ENCODE results near the gene FBXL14. TPM values are rescaled to one million over a fixed set of nuclear protein-coding genes. Genes with fewer than 3 reads are reported as not detected.

The FBXL14 gene
- polyA plus RNA-seq, 2 of the 4 experiments (the other 2 are of a cell fraction) = 6.7 to 7.1 TPM

DNA sequence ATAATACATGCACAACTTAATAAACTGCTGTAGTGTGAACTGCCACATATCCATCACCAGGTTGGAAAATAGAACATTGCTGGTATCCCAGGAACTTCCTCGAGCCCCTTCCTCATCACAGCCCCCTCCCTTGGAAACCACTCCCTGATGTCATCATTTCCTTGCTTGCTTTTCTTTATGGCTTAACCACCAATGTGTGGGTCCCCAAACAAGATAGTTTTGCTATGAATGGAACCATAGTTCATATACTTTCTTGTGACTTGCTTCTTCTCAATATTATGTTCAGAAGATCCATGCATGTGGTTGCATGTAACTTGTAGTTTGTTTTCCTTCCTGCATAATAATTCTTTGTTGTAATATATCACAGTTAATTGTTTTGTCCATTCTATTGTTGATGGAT lies 25.7 kb upstream of the FBXL14 start:
- ATAC-seq = no peak

More for the DNA sequence above, 25.7 kb upstream of the FBXL14 start:
- H3K4me3 ChIP-seq = no peak overlapping the region
- FAIRE-seq = no peak
- no peak overlapping the region for H3K27ac ChIP-seq
- 0 out of 3 replicates have a peak, but pooled peaks cover 6% of the 10 kb centered on the region for H3K4me1 ChIP-seq
- ChIA-PET CTCF (interaction anchor here (1.5 kb wide), 1 partner anchor 10 kb away, joined by 6 read pairs; the partner anchor contains the start of gene WNT5B), POLR2A (no interaction called here)
- DNase-seq (ENCODE audit: low read depth in 1 of 2, low spot score in 1 of 2) = no peak
- H3K9me3 ChIP-seq = no peaks in the 10 kb centered on the region
- H3K4me2 ChIP-seq = no peak overlapping the region
- no peak for TF ChIP-seq JUN (IDR thresholded peaks at IDR 0.05)
- no peak for TF ChIP-seq NFE2L2 (conservative IDR thresholded peaks at IDR 0.05; ENCODE audit: low read length)
- TF ChIP-seq EHMT2 (IDR thresholded peaks at IDR 0.05; ENCODE audit: low read depth) = no peak
- TF ChIP-seq, protein P1, sequence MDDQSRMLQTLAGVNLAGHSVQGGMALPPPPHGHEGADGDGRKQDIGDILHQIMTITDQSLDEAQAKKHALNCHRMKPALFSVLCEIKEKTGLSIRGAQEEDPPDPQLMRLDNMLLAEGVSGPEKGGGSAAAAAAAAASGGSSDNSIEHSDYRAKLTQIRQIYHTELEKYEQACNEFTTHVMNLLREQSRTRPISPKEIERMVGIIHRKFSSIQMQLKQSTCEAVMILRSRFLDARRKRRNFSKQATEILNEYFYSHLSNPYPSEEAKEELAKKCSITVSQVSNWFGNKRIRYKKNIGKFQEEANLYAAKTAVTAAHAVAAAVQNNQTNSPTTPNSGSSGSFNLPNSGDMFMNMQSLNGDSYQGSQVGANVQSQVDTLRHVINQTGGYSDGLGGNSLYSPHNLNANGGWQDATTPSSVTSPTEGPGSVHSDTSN (IDR thresholded peaks at IDR 0.05) = no peak
- TF ChIP-seq MAZ (IDR thresholded peaks at IDR 0.05; ENCODE audit: borderline replicate concordance, low read depth, low read length) = no peak
- no peak for TF ChIP-seq REST (IDR thresholded peaks at IDR 0.05)
- TF ChIP-seq ZSCAN20 (CRISPR knock-in tag; IDR thresholded peaks at IDR 0.05) = no peak
- no peak for TF ChIP-seq BCL3 (IDR thresholded peaks at IDR 0.05)
- no peak for TF ChIP-seq NPAS2 (CRISPR knock-in tag; IDR thresholded peaks at IDR 0.05; ENCODE audit: borderline replicate concordance)
- no peak for TF ChIP-seq HOXB5 (CRISPR knock-in tag; IDR thresholded peaks at IDR 0.05)
- TF ChIP-seq RFX5 (IDR thresholded peaks at IDR 0.05) = no peak
- no peak for TF ChIP-seq CBX8 (IDR thresholded peaks at IDR 0.05)
- TF ChIP-seq, protein P2, sequence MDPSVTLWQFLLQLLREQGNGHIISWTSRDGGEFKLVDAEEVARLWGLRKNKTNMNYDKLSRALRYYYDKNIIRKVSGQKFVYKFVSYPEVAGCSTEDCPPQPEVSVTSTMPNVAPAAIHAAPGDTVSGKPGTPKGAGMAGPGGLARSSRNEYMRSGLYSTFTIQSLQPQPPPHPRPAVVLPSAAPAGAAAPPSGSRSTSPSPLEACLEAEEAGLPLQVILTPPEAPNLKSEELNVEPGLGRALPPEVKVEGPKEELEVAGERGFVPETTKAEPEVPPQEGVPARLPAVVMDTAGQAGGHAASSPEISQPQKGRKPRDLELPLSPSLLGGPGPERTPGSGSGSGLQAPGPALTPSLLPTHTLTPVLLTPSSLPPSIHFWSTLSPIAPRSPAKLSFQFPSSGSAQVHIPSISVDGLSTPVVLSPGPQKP (IDR thresholded peaks at IDR 0.05; ENCODE audit: low read depth, low read length) = no peak
- no peak for TF ChIP-seq RCOR1 (IDR thresholded peaks at IDR 0.05; ENCODE audit: low read depth, low read length)
- TF ChIP-seq KDM5A (IDR thresholded peaks at IDR 0.05) = no peak
- TF ChIP-seq, protein P3, sequence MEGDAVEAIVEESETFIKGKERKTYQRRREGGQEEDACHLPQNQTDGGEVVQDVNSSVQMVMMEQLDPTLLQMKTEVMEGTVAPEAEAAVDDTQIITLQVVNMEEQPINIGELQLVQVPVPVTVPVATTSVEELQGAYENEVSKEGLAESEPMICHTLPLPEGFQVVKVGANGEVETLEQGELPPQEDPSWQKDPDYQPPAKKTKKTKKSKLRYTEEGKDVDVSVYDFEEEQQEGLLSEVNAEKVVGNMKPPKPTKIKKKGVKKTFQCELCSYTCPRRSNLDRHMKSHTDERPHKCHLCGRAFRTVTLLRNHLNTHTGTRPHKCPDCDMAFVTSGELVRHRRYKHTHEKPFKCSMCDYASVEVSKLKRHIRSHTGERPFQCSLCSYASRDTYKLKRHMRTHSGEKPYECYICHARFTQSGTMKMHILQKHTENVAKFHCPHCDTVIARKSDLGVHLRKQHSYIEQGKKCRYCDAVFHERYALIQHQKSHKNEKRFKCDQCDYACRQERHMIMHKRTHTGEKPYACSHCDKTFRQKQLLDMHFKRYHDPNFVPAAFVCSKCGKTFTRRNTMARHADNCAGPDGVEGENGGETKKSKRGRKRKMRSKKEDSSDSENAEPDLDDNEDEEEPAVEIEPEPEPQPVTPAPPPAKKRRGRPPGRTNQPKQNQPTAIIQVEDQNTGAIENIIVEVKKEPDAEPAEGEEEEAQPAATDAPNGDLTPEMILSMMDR (IDR thresholded peaks at IDR 0.05) = no peak
- 14% methylated on average over 1 of the region's 1 CpG for WGBS (ENCODE audit: missing lambda C conversion rate)
